Panc1 (cell line): ENCODE results near the gene NPHP4. TPM values are rescaled to one million over a fixed set of nuclear protein-coding genes. Genes with fewer than 3 reads are reported as not detected.

ENCODE experiments used
- ATAC-seq: fragments of 200-7000 bp; cut with Tn5 transposase; 2 replicates; pipeline ENCODE4 v1.9.1; 2020; ENCODE audit warnings: mild to moderate bottlenecking, moderate library complexity
- BruUV-seq: library from RNA; stranded (reverse); fragments of 400-500 nt; replicated peaks from 2 replicates; lab custom pipeline; 2021; lab: Mats Ljungman, UMichigan
- CTCF ChIA-PET: fragments of 300-600 bp; sonication (Branson Sonifier 250); formaldehyde crosslinking; loops from one replicate; lab custom pipeline; 2022; ENCODE audit warnings: antibody characterized with exemption; lab: Charles Lee
- POLR2A ChIA-PET: fragments of 300-600 bp; sonication (Branson Sonifier 250); formaldehyde crosslinking; loops from one replicate; lab custom pipeline; 2022; ENCODE audit warnings: antibody characterized with exemption; lab: Charles Lee
- DNase-seq: peaks from one replicate; pipeline ENCODE4 v3.0.0-alpha.2; 2010; ENCODE audit warnings: low read depth, low spot score
- H3K27ac ChIP-seq: 2 replicates; pipeline ENCODE4 v1.5.1; 2011; ENCODE audit warnings: mild to moderate bottlenecking, low read length, inconsistent platforms
- H3K27me3 ChIP-seq: fragments of 200-500 bp; sonication (Bioruptor generic); 2 replicates; pipeline ENCODE4 v1.6.0; 2014; ENCODE audit warnings: low read length, inconsistent platforms; ENCODE audit not compliant: control insufficient read depth, insufficient read depth
- H3K36me3 ChIP-seq: fragments of 200-500 bp; sonication (Bioruptor generic); 2 replicates; pipeline ENCODE4 v1.5.1; 2014; ENCODE audit warnings: inconsistent platforms, mild to moderate bottlenecking, low read length, moderate library complexity; ENCODE audit not compliant: control insufficient read depth, insufficient read depth
- H3K4me1 ChIP-seq: 2 replicates; pipeline ENCODE4 v1.5.1; 2011; ENCODE audit warnings: inconsistent platforms, mild to moderate bottlenecking, low read length, moderate library complexity; ENCODE audit not compliant: control insufficient read depth, insufficient read depth
- H3K4me3 ChIP-seq, 2 experiments: 2 replicates each; pipeline ENCODE4 v1.5.1; 2011 to 2012; ENCODE audit warnings: low read depth in 2 of 2, low read length in 2 of 2, mild to moderate bottlenecking in 2 of 2, inconsistent platforms in 1 of 2, moderate library complexity in 1 of 2
- H3K9me3 ChIP-seq: fragments of 200-500 bp; sonication (Bioruptor generic); 2 replicates; pipeline ENCODE4 v1.5.1; 2014; ENCODE audit warnings: low read depth, mild to moderate bottlenecking, inconsistent platforms, low read length, moderate library complexity; ENCODE audit not compliant: control insufficient read depth, insufficient read depth
- CTCF ChIP-seq: fragments of 450-650 bp; IDR thresholded peaks from 2 replicates; pipeline ENCODE4 v1.5.1; 2017; ENCODE audit warnings: mild to moderate bottlenecking
- POLR2AphosphoS5 ChIP-seq: IDR thresholded peaks from 2 replicates; pipeline ENCODE4 v1.6.1; 2012; ENCODE audit warnings: mild to moderate bottlenecking, low read depth, low read length, moderate library complexity
- REST ChIP-seq, 2 experiments: IDR thresholded peaks; 2 replicates each; pipeline ENCODE4 v1.6.1; 2011 to 2012; ENCODE audit warnings: low read depth in 2 of 2, control low read depth in 1 of 2, low read length in 1 of 2, mild to moderate bottlenecking in 1 of 2, moderate library complexity in 1 of 2; ENCODE audit not compliant: insufficient read depth in 1 of 2
- SIN3A ChIP-seq: IDR thresholded peaks from 2 replicates; pipeline ENCODE4 v1.6.1; 2012; ENCODE audit warnings: low read depth, mild to moderate bottlenecking, low read length, moderate library complexity, borderline replicate concordance; ENCODE audit not compliant: insufficient read depth
- TCF7L2 ChIP-seq: IDR thresholded peaks from 2 replicates; pipeline ENCODE4 v1.6.1; 2011; ENCODE audit warnings: mild to moderate bottlenecking, low read depth, low read length, inconsistent platforms
- in situ Hi-C: cut with HindIII; loops from 2 replicates; pipeline ENCODE4 v1.10.0; 2016; ENCODE audit warnings: low sequenced_read_pairs, low pct_unique_long_range_greater_than_20kb
- intact Hi-C: fragments of 100-400 bp; cut with micrococcal nuclease; formaldehyde crosslinking; loops from one replicate; pipeline ENCODE4 v1.10.0; 2022; ENCODE audit not compliant: unreplicated experiment
- total RNA-seq: library from RNA; stranded (reverse); gene quantifications from one replicate; pipeline ENCODE4 v1.2.1, GENCODE V29; 2021; ENCODE audit not compliant: unreplicated experiment

NPHP4 gene
- total RNA-seq, 1 experiment from 2014 or later = 20.1 TPM

DNA sequence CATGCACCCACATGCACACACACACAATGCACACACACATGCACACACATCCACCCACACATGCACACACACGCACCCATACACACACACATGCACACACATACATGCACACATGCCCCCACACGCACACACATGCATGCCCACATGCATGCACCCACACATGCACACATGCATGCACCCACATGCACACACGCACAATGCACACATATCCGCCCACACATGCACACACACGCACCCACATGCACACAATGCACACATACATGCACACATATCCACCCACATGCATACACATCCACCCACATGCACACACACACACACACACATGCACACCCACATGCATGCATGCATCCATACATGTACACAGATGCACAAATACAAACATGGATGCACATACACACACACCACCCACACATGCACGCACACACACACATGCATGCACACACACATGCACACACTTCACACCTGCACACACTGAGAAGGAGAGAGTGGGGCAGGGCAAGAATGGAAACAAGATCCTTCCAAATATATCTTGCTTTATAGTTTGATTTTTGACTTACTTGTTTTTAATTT lies 123.2 kb downstream of the NPHP4 start:
- in situ Hi-C loops (no loop called here), intact Hi-C loops (no loop called here)
- ChIA-PET POLR2A (no interaction called here), CTCF (no interaction called here)
- Histone ChIP-seq H3K4me1 (no peaks in the 10 kb centered on the region), H3K4me3 (no peak overlapping the region), H3K9me3 (no peaks in the 10 kb centered on the region), H3K27me3 (no peaks in the 10 kb centered on the region), H3K27ac (no peak overlapping the region), H3K36me3 (peaks cover 2% of the 10 kb centered on the region; the same call in 1 of the 2 replicates)
- no TSS peak for BruUV-seq
- no peak for ATAC-seq
- no peak for DNase-seq
- TF ChIP-seq POLR2AphosphoS5 = no peak
- TF ChIP-seq CTCF = no peak
- no peak for TF ChIP-seq REST (IDR thresholded peaks at IDR 0.05; ENCODE audit: insufficient read depth in 1 of 2, low read depth in 2 of 2, low read length in 1 of 2)
- TF ChIP-seq TCF7L2 = no peak
- TF ChIP-seq SIN3A = no peak

GRCh38 chr1:5865774-5866173 lies 126.5 kb downstream of the NPHP4 start:
- POLR2A ChIA-PET = no interaction called here
- in situ Hi-C loops = no loop called here
- no TSS peak for BruUV-seq

More at GRCh38 chr1:5865774-5866173, 126.5 kb downstream of the NPHP4 start:
- no peak overlapping the region for H3K4me3 ChIP-seq
- TF ChIP-seq POLR2AphosphoS5 (no peak), REST (IDR thresholded peaks at IDR 0.05; ENCODE audit: insufficient read depth in 1 of 2, low read depth in 2 of 2, low read length in 1 of 2) (no peak), SIN3A (no peak), CTCF (no peak), TCF7L2 (no peak)
- DNase-seq = no peak
- no peaks in the 10 kb centered on the region for H3K9me3 ChIP-seq
- no peaks in the 10 kb centered on the region for H3K4me1 ChIP-seq
- peaks cover 2% of the 10 kb centered on the region; the same call in 1 of the 2 replicates for H3K36me3 ChIP-seq
- intact Hi-C loops = no loop called here
- no peak for ATAC-seq
- H3K27ac ChIP-seq = no peak overlapping the region
- CTCF ChIA-PET = no interaction called here
- no peaks in the 10 kb centered on the region for H3K27me3 ChIP-seq
